K562 (cell line): ENCODE measurements around the gene TMEM108. TPM values are rescaled to one million over a fixed set of nuclear protein-coding genes. Genes with fewer than 3 reads are reported as not detected.

Experiments
- ATAC-seq: fragments of 200-7000 bp; cut with Tn5 transposase; 3 replicates; pipeline ENCODE4 v1.9.1; 2020; ENCODE audit warnings: moderate library complexity
- BruUV-seq: library from RNA; stranded (reverse); fragments of 400-500 nt; replicated peaks from 2 replicates; lab custom pipeline; 2021; lab: Mats Ljungman, UMichigan
- CTCF ChIA-PET: fragments of 300-600 bp; formaldehyde crosslinking; extraction: SDS; loops from one replicate; lab custom pipeline; 2021; ENCODE audit warnings: low intra/inter-chr PET ratio; lab: Yijun Ruan, JAX
- POLR2A ChIA-PET: fragments of 300-600, 350-650 bp; sonication (Branson Sonifier 250); formaldehyde crosslinking; extraction: SDS; loops from one replicate; lab custom pipeline; 2021; ENCODE audit warnings: antibody characterized with exemption, inconsistent platforms; lab: Yijun Ruan, JAX
- DNase-seq, 4 experiments: peaks; one replicate each; pipeline versions ENCODE4 v3.0.0 to v3.0.0-alpha.2; 2011 to 2018; ENCODE audit warnings: low spot score in 3 of 4, mixed read lengths in 3 of 4; ENCODE audit errors: extremely low read depth in 1 of 4
- FAIRE-seq: peaks from 2 replicates; lab custom pipeline; 2011; peaks lifted over from hg19 to GRCh38; lab: Jason Lieb, UNC
- H2AFZ ChIP-seq: 2 replicates; pipeline ENCODE4 v1.6.0; 2011; ENCODE audit warnings: low read depth, low read length, control low read depth, inconsistent platforms
- H3K27ac ChIP-seq: fragments of 200-600 bp; 3 replicates; pipeline ENCODE4 v1.8.0; 2011; ENCODE audit warnings: low read depth, mild to moderate bottlenecking, control low read depth, inconsistent platforms, low read length, moderate library complexity, mixed read lengths; ENCODE audit errors: extremely low read depth
- H3K27me3 ChIP-seq, 2 experiments: fragments of 300-600 bp in 1 of 2; 2 replicates in 1 of 2; 3 replicates in 1 of 2; pipeline versions ENCODE4 v1.6.0 to v1.8.0; 2011; ENCODE audit warnings: inconsistent platforms in 2 of 2, low read length in 2 of 2, mild to moderate bottlenecking in 1 of 2, mixed read lengths in 1 of 2, moderate library complexity in 1 of 2; ENCODE audit not compliant: control insufficient read depth in 2 of 2, insufficient read depth in 2 of 2
- H3K36me3 ChIP-seq: fragments of 300-600 bp; 3 replicates; pipeline ENCODE4 v1.8.0; 2011; ENCODE audit warnings: mild to moderate bottlenecking, low read length, inconsistent platforms; ENCODE audit not compliant: control insufficient read depth, insufficient read depth
- H3K4me1 ChIP-seq, 2 experiments: fragments of 200-600 bp in 1 of 2; replicated peaks in 1 of 2; 2 replicates in 1 of 2; 3 replicates in 1 of 2; pipeline versions ENCODE4 v1.5.1 to v1.8.0; 2011; ENCODE audit warnings: inconsistent platforms in 2 of 2, low read length in 2 of 2, mild to moderate bottlenecking in 1 of 2, mixed read lengths in 1 of 2, moderate library complexity in 1 of 2; ENCODE audit not compliant: control insufficient read depth in 2 of 2, insufficient read depth in 2 of 2
- H3K4me2 ChIP-seq: 2 replicates; pipeline ENCODE4 v1.6.1; 2011; ENCODE audit warnings: low read length, control low read depth, inconsistent platforms, mixed read lengths; ENCODE audit not compliant: insufficient read depth
- H3K4me3 ChIP-seq: fragments of 200-600 bp; sonication (generic), shearing (Covaris generic); 2 replicates; pipeline ENCODE4 v1.5.1; 2016; ENCODE audit warnings: control low read depth, inconsistent platforms
- H3K79me2 ChIP-seq: fragments of 200-600 bp; 3 replicates; pipeline ENCODE4 v1.8.0; 2011; ENCODE audit warnings: low read length, inconsistent platforms; ENCODE audit not compliant: control insufficient read depth, insufficient read depth
- H3K9ac ChIP-seq, 2 experiments: 2 replicates each; pipeline versions ENCODE4 v1.6.0 to v1.6.1; 2011; ENCODE audit warnings: low read depth in 2 of 2, low read length in 2 of 2, control low read depth in 1 of 2, inconsistent platforms in 1 of 2, mild to moderate bottlenecking in 1 of 2, mixed read lengths in 1 of 2; ENCODE audit not compliant: insufficient read depth in 1 of 2
- H3K9me1 ChIP-seq: one replicate; pipeline ENCODE4 v1.6.0; 2011; ENCODE audit warnings: inconsistent platforms, mild to moderate bottlenecking, low read length, moderate library complexity; ENCODE audit not compliant: control insufficient read depth, insufficient read depth
- H3K9me3 ChIP-seq: replicated peaks from 2 replicates; pipeline ENCODE4 v1.5.1; 2011; ENCODE audit warnings: low read depth, low read length, inconsistent platforms; ENCODE audit not compliant: control insufficient read depth, insufficient read depth
- H4K20me1 ChIP-seq: replicated peaks from 2 replicates; pipeline ENCODE4 v1.6.1; 2011; ENCODE audit warnings: low read length, inconsistent platforms, mixed read lengths; ENCODE audit not compliant: control insufficient read depth, insufficient read depth
- CBFA2T2 ChIP-seq: fragments of 450-650 bp; conservative IDR thresholded peaks from 2 replicates; pipeline ENCODE4 v1.6.1; 2017; ENCODE audit warnings: mild to moderate bottlenecking
- DACH1 ChIP-seq: fragments of 450-650 bp; IDR thresholded peaks from 2 replicates; pipeline ENCODE4 v1.6.1; 2018; ENCODE audit not compliant: partially characterized antibody
- ID3 ChIP-seq, 2 experiments: fragments of 250-450 bp in 1 of 2; fragments of 450-650 bp in 1 of 2; sonication (Bioruptor Pico) in 1 of 2; IDR thresholded peaks; 2 replicates each; pipeline versions ENCODE4 v1.6.1 to v1.8.0; 2016 to 2021; ENCODE audit warnings: mild to moderate bottlenecking in 2 of 2, moderate library complexity in 2 of 2, missing compliant biosample characterization in 1 of 2, missing genetic modification characterization in 1 of 2
- IRF2 ChIP-seq: sonication (generic); formaldehyde crosslinking; IDR thresholded peaks from 2 replicates; pipeline ENCODE4 v1.8.1; 2022; ENCODE audit warnings: mild to moderate bottlenecking, missing genetic modification reagents
- NCOA6 ChIP-seq: fragments of 450-650 bp; IDR thresholded peaks from 2 replicates; pipeline ENCODE4 v1.6.1; 2017; ENCODE audit warnings: mild to moderate bottlenecking
- POLR3A ChIP-seq: IDR thresholded peaks from 2 replicates; pipeline ENCODE4 v1.6.1; 2011; ENCODE audit warnings: borderline replicate concordance, mild to moderate bottlenecking, moderate library complexity; ENCODE audit not compliant: insufficient read length, insufficient read depth; ENCODE audit errors: extremely low read depth
- SMC3 ChIP-seq: conservative IDR thresholded peaks from 2 replicates; pipeline ENCODE4 v1.6.1; 2011; ENCODE audit warnings: low read depth, low read length, improper control_type of control experiment; ENCODE audit not compliant: insufficient read depth
- SNIP1 ChIP-seq: fragments of 450-650 bp; IDR thresholded peaks from 2 replicates; pipeline ENCODE4 v1.7.1; 2017; ENCODE audit warnings: low read depth, mild to moderate bottlenecking
- TSC22D4 ChIP-seq: fragments of 450-650 bp; IDR thresholded peaks from 2 replicates; pipeline ENCODE4 v1.6.1; 2016; ENCODE audit warnings: missing genetic modification characterization, missing biosample characterization, control low read depth
- ZBTB9 ChIP-seq: fragments of 450-650 bp; formaldehyde crosslinking; IDR thresholded peaks from 2 replicates; pipeline ENCODE4 v1.4.0; 2020; ENCODE audit warnings: mild to moderate bottlenecking, moderate library complexity
- ZFP36 ChIP-seq: fragments of 150-350 bp; IDR thresholded peaks from 2 replicates; pipeline ENCODE4 v1.6.1; 2018; ENCODE audit warnings: low read length, low read depth; ENCODE audit not compliant: partially characterized antibody
- ZNF584 ChIP-seq: fragments of 200-800 bp; sonication (Bioruptor generic); IDR thresholded peaks from 2 replicates; pipeline ENCODE4 v1.6.1; 2016; ENCODE audit warnings: low read depth, mild to moderate bottlenecking, missing genetic modification characterization, missing compliant biosample characterization
- ZNF609 ChIP-seq: sonication (generic); formaldehyde crosslinking; IDR thresholded peaks from 2 replicates; pipeline ENCODE4 v1.8.1; 2023; ENCODE audit warnings: missing genetic modification reagents, mild to moderate bottlenecking, borderline replicate concordance
- ZZZ3 ChIP-seq: fragments of 450-650 bp; IDR thresholded peaks from 2 replicates; pipeline ENCODE4 v1.6.1; 2016; ENCODE audit warnings: antibody characterized with exemption, mild to moderate bottlenecking, moderate library complexity
- WGBS: fragments of 100-300 bp; shearing (Covaris generic); methylation state at CpG from one replicate; pipeline ENCODE4 v1.1.6; 2016; ENCODE audit warnings: low coverage, mixed read lengths; ENCODE audit not compliant: insufficient coverage; ENCODE audit errors: missing lambda C conversion rate; 5-methylcytosine and 5-hydroxymethylcytosine counted together
- in situ Hi-C: fragments of 300-500 bp; cut with MboI; formaldehyde crosslinking; loops from 4 replicates; pipeline ENCODE4 v1.15.0; 2018; ENCODE audit warnings: inconsistent platforms, mixed read lengths
- intact Hi-C: fragments of 100-400 bp; cut with micrococcal nuclease; formaldehyde crosslinking; loops from 2 replicates; pipeline ENCODE4 v1.14.2; 2022
- polyA plus RNA-seq, 8 experiments: library from polyadenylated mRNA; depleted of rRNA in 4 of 8; stranded (reverse) in 5 of 8; unstranded in 3 of 8; fragments of >200 nt; fragmentation: Nextera tagmentation in 2 of 8; fragmentation: Illumina TruSeq in 1 of 8; extraction: Ambion mirVana in 2 of 8; extraction: Trizol in 1 of 8; gene quantifications; 2 replicates each; pipeline versions ENCODE4 v1.2.1 to v1.2.3, GENCODE V29; 2011 to 2014; ENCODE audit warnings: inconsistent platforms in 1 of 8, missing spikeins in 1 of 8
- total RNA-seq, 7 experiments: library from RNA; depleted of rRNA in 6 of 7; stranded (reverse); fragments of >200 nt in 6 of 7; fragmentation: Illumina TruSeq in 2 of 7; extraction: Trizol in 2 of 7; gene quantifications; 2 replicates each; pipeline versions ENCODE4 v1.2.1 to v1.2.3, GENCODE V29; 2011 to 2021; ENCODE audit warnings: low replicate concordance in 1 of 7

The TMEM108 gene
- total and polyA plus RNA-seq, 9 of the 15 experiments (the other 6 are each of a cell fraction or from before 2014, with no cell fraction given) = 0.65 to 11.1 (median 3.4) TPM

- no peak overlapping the region for H3K27ac ChIP-seq
- no peak for DNase-seq
- BruUV-seq = no TSS peak
- POLR2A ChIA-PET = no interaction called here
- H3K4me3 ChIP-seq = no peak overlapping the region
- H3K9me3 ChIP-seq = no peaks in the 10 kb centered on the region
- TF ChIP-seq SMC3 = no peak
- no peak for TF ChIP-seq ZFP36
- no peak for TF ChIP-seq ZZZ3
- no peak for TF ChIP-seq ZBTB9 (CRISPR knock-in tag)
- TF ChIP-seq POLR3A = no peak
- no peak for TF ChIP-seq ZNF584 (CRISPR knock-in tag)
- TF ChIP-seq ZNF609 (CRISPR knock-in tag) = no peak
- no peak for TF ChIP-seq CBFA2T2
- no peak for TF ChIP-seq TSC22D4 (tag)
- no peak for TF ChIP-seq ID3 (CRISPR knock-in tag; IDR thresholded peaks at IDR 0.05)
- no peak for TF ChIP-seq ID3 (tag; IDR thresholded peaks at IDR 0.05)
- no peak for TF ChIP-seq DACH1
- TF ChIP-seq SNIP1 = no peak
- no peak for TF ChIP-seq IRF2 (CRISPR knock-in tag)
- TF ChIP-seq NCOA6 = no peak
- no peaks in the 10 kb centered on the region for H3K79me2 ChIP-seq
- 36% methylated on average over 2 of the region's 2 CpGs for WGBS
- H4K20me1 ChIP-seq = no peaks in the 10 kb centered on the region
- CTCF ChIA-PET = no interaction called here
- in situ Hi-C loops (no loop called here), intact Hi-C loops (loop anchor here (10.0 kb wide), 1 partner anchor 229 kb away; no protein-coding TSS in a partner anchor)
- no peak overlapping the region for H3K4me2 ChIP-seq
- H2AFZ ChIP-seq = no peak overlapping the region
- H3K9ac ChIP-seq = no peak overlapping the region
- no peaks in the 10 kb centered on the region for H3K9me1 ChIP-seq
- H3K36me3 ChIP-seq = no peaks in the 10 kb centered on the region
- ATAC-seq = no peak
- H3K4me1 ChIP-seq = no peaks in the 10 kb centered on the region
- no peak for FAIRE-seq
- H3K27me3 ChIP-seq = no peaks in the 10 kb centered on the region
These were observed 235.2 kb downstream of the TMEM108 start for GRCh38 chr3:133273346-133273745.
